ENCODE data around the gene AGAP5.
A peak's percentile ranks its signal among the peaks of the same experiment; 100 is the strongest.
"Not testable (repeated sequence)": the region's sequence is repeated elsewhere in the genome, so short reads cannot be mapped to it uniquely, and the experiment has no call there.

Gene AGAP5

GRCh38 chr10:73697675-73698159, at the start of gene AGAP5:
Gene AGAP5 (minus strand): TSS chr10:73698109. CDS start chr10:73697755, 354 bp downstream.
- DNase-seq: not testable (repeated sequence)

GRCh38 chr10:73746721-73747120, 48.8 kb upstream of the AGAP5 start:
- no peak for DNase-seq

GRCh38 chr10:73744664-73744975, 46.7 kb upstream of the AGAP5 start:
- DNase-seq: peak; percentile 49 to 52

- peak; percentile 95 for DNase-seq
These were observed 46.2 kb upstream of the AGAP5 start, which contains the start of gene SEC24C for GRCh38 chr10:73743905-73744663. Gene SEC24C (plus strand): TSS chr10:73744372. CDS start chr10:73746833, 2,461 bp downstream.

GRCh38 chr10:73743327-73743904, 45.5 kb upstream of the AGAP5 start:
- no peak for DNase-seq

GRCh38 chr10:73742454-73742734, 44.5 kb upstream of the AGAP5 start:
- no peak for DNase-seq

- not testable (repeated sequence) for DNase-seq
These were observed 42.8 kb upstream of the AGAP5 start for GRCh38 chr10:73740501-73741254.

- no peak for DNase-seq
These were observed 36.9 kb upstream of the AGAP5 start for GRCh38 chr10:73734796-73735305.

- DNase-seq: no peak
These were observed 36.3 kb upstream of the AGAP5 start for GRCh38 chr10:73734028-73734720.

GRCh38 chr10:73732931-73733623, 35.2 kb upstream of the AGAP5 start:
- DNase-seq: no peak

GRCh38 chr10:73732426-73732825, 34.5 kb upstream of the AGAP5 start:
- DNase-seq: no peak

- DNase-seq: no peak
These were observed 33.9 kb upstream of the AGAP5 start for GRCh38 chr10:73731588-73732375.

GRCh38 chr10:73730153-73730906, 32.4 kb upstream of the AGAP5 start:
- peak; percentile 87 to 93 for DNase-seq

GRCh38 chr10:73729781-73730152, 31.9 kb upstream of the AGAP5 start:
- DNase-seq: peak in 1 of 2 donors; percentile 10

- no peak for DNase-seq
These were observed 25.6 kb upstream of the AGAP5 start for GRCh38 chr10:73723516-73723915.

- DNase-seq: not testable (repeated sequence)
These were observed 22.7 kb upstream of the AGAP5 start for GRCh38 chr10:73720561-73720960.

- DNase-seq: no peak
These were observed 19.6 kb upstream of the AGAP5 start for GRCh38 chr10:73717556-73717955.

GRCh38 chr10:73716251-73716650, 18.3 kb upstream of the AGAP5 start:
- DNase-seq: no peak

- not testable (repeated sequence) for DNase-seq
These were observed 17.6 kb upstream of the AGAP5 start for GRCh38 chr10:73715179-73716156.

GRCh38 chr10:73714483-73714882, 16.6 kb upstream of the AGAP5 start:
- not testable (repeated sequence) for DNase-seq
